H9 (cell line): ENCODE data around the gene FAM204A. TPM values are rescaled to one million over a fixed set of nuclear protein-coding genes. Genes with fewer than 3 reads are reported as not detected.

Experiments used
- DNase-seq: peaks from one replicate; pipeline ENCODE4 v3.0.0-alpha.2; 2017
- H2AFZ ChIP-seq: one replicate; pipeline ENCODE4 v1.6.1; 2013; ENCODE audit warnings: mild to moderate bottlenecking, low read length, control low read depth, moderate library complexity
- H2AK5ac ChIP-seq: 2 replicates; pipeline ENCODE4 v1.6.1; 2013; ENCODE audit warnings: low read length, control low read depth, mixed read lengths; ENCODE audit not compliant: insufficient read length
- H2BK120ac ChIP-seq: one replicate; pipeline ENCODE4 v1.6.1; 2013; ENCODE audit warnings: low read depth, mild to moderate bottlenecking, low read length, control low read depth, inconsistent platforms; ENCODE audit not compliant: poor library complexity, severe bottlenecking
- H2BK12ac ChIP-seq: 2 replicates; pipeline ENCODE4 v1.6.1; 2013; ENCODE audit warnings: low read length, control low read depth, mixed read lengths, low read depth; ENCODE audit not compliant: insufficient read length
- H2BK15ac ChIP-seq: 2 replicates; pipeline ENCODE4 v1.6.1; 2013; ENCODE audit warnings: low read depth, low read length, control low read depth
- H2BK20ac ChIP-seq: one replicate; pipeline ENCODE4 v1.6.1; 2013; ENCODE audit warnings: low read depth, mild to moderate bottlenecking, low read length, control low read depth, inconsistent platforms; ENCODE audit not compliant: poor library complexity, severe bottlenecking
- H2BK5ac ChIP-seq: 2 replicates; pipeline ENCODE4 v1.6.1; 2013; ENCODE audit warnings: low read length, control low read depth, mixed read lengths; ENCODE audit not compliant: insufficient read length
- H3K14ac ChIP-seq: 2 replicates; pipeline ENCODE4 v1.6.1; 2013; ENCODE audit warnings: low read length, control low read depth; ENCODE audit not compliant: insufficient read depth
- H3K18ac ChIP-seq: 2 replicates; pipeline ENCODE4 v1.6.1; 2013; ENCODE audit warnings: low read depth, mild to moderate bottlenecking, mixed read lengths, low read length, control low read depth; ENCODE audit not compliant: insufficient read length
- H3K23ac ChIP-seq: 2 replicates; pipeline ENCODE4 v1.6.1; 2013; ENCODE audit warnings: low read length, control low read depth, mixed read lengths, low read depth; ENCODE audit not compliant: insufficient read length
- H3K23me2 ChIP-seq: 2 replicates; pipeline ENCODE4 v1.6.1; 2013; ENCODE audit warnings: low read depth, mild to moderate bottlenecking, mixed read lengths, low read length, control low read depth; ENCODE audit not compliant: insufficient read length, poor library complexity, severe bottlenecking
- H3K27ac ChIP-seq: 2 replicates; pipeline ENCODE4 v1.5.1; 2013; ENCODE audit warnings: low read length, control low read depth, mixed read lengths, low read depth; ENCODE audit not compliant: insufficient read length
- H3K27me3 ChIP-seq: 2 replicates; pipeline ENCODE4 v1.6.1; 2013; ENCODE audit warnings: low read length, control low read depth, inconsistent platforms; ENCODE audit not compliant: insufficient read depth
- H3K4ac ChIP-seq: 2 replicates; pipeline ENCODE4 v1.6.1; 2013; ENCODE audit warnings: low read depth, mild to moderate bottlenecking, control low read depth, inconsistent platforms, low read length, moderate library complexity
- H3K4me1 ChIP-seq: 2 replicates; pipeline ENCODE4 v1.6.1; 2013; ENCODE audit warnings: low read length, control low read depth, inconsistent platforms; ENCODE audit not compliant: insufficient read depth
- H3K4me2 ChIP-seq: 2 replicates; pipeline ENCODE4 v1.6.1; 2013; ENCODE audit warnings: low read length, control low read depth, mixed read lengths; ENCODE audit not compliant: insufficient read length, insufficient read depth
- H3K56ac ChIP-seq: 2 replicates; pipeline ENCODE4 v1.6.1; 2013; ENCODE audit warnings: low read depth, mild to moderate bottlenecking, mixed read lengths, low read length, control low read depth; ENCODE audit not compliant: insufficient read length
- H3K79me1 ChIP-seq: 2 replicates; pipeline ENCODE4 v1.6.1; 2013; ENCODE audit warnings: low read depth, mild to moderate bottlenecking, moderate library complexity, low read length, control low read depth, inconsistent platforms; ENCODE audit not compliant: insufficient read depth, poor library complexity, severe bottlenecking
- H3K79me2 ChIP-seq: 2 replicates; pipeline ENCODE4 v1.6.1; 2013; ENCODE audit warnings: low read length, control low read depth, inconsistent platforms; ENCODE audit not compliant: insufficient read depth
- H3K9ac ChIP-seq: 2 replicates; pipeline ENCODE4 v1.6.1; 2013; ENCODE audit warnings: low read length, control low read depth, mixed read lengths; ENCODE audit not compliant: insufficient read length; ENCODE audit errors: extremely low read depth
- H3K9me3 ChIP-seq: one replicate; pipeline ENCODE4 v1.6.1; 2013; ENCODE audit warnings: low read depth, low read length, inconsistent platforms; ENCODE audit not compliant: control insufficient read depth
- H3T11ph ChIP-seq: one replicate; pipeline ENCODE4 v1.6.1; 2013; ENCODE audit warnings: mild to moderate bottlenecking, low read length, control low read depth, inconsistent platforms
- H4K20me1 ChIP-seq: one replicate; pipeline ENCODE4 v1.6.1; 2013; ENCODE audit not compliant: control insufficient read depth, insufficient read length, insufficient read depth
- H4K5ac ChIP-seq: 2 replicates; pipeline ENCODE4 v1.6.1; 2013; ENCODE audit warnings: low read depth, mild to moderate bottlenecking, mixed read lengths, low read length, control low read depth; ENCODE audit not compliant: insufficient read length
- H4K8ac ChIP-seq: replicated peaks from 2 replicates; pipeline ENCODE4 v1.6.1; 2013; ENCODE audit warnings: low read length, control low read depth, mixed read lengths, low read depth; ENCODE audit not compliant: insufficient read length
- H4K91ac ChIP-seq: 2 replicates; pipeline ENCODE4 v1.6.1; 2013; ENCODE audit warnings: low read depth, mild to moderate bottlenecking, moderate library complexity, mixed read lengths, low read length, control low read depth; ENCODE audit not compliant: insufficient read length
- H3K27ac Mint-ChIP-seq, 3 experiments: 2 replicates in 2 of 3; 3 replicates in 1 of 3; pipeline ENCODE4 v1.8.0; 2020 to 2021; ENCODE audit warnings: mixed read lengths in 3 of 3, mild to moderate bottlenecking in 1 of 3, moderate library complexity in 1 of 3
- H3K27me3 Mint-ChIP-seq: 2 replicates; pipeline ENCODE4 v1.8.0; 2021; ENCODE audit warnings: low read depth, mild to moderate bottlenecking, moderate library complexity, mixed read lengths
- H3K36me3 Mint-ChIP-seq, 3 experiments: 2 replicates in 2 of 3; 3 replicates in 1 of 3; pipeline ENCODE4 v1.8.0; 2020 to 2021; ENCODE audit warnings: low read depth in 3 of 3, mixed read lengths in 3 of 3; ENCODE audit not compliant: insufficient read depth in 1 of 3
- H3K4me1 Mint-ChIP-seq, 2 experiments: 2 replicates each; pipeline ENCODE4 v1.8.0; 2020; ENCODE audit warnings: mixed read lengths in 2 of 2
- H3K4me3 Mint-ChIP-seq, 2 experiments: 2 replicates in 1 of 2; 3 replicates in 1 of 2; pipeline ENCODE4 v1.8.0; 2020 to 2021; ENCODE audit warnings: mild to moderate bottlenecking in 2 of 2, mixed read lengths in 2 of 2, moderate library complexity in 1 of 2
- H3K9me3 Mint-ChIP-seq, 2 experiments: 2 replicates in 1 of 2; 3 replicates in 1 of 2; pipeline ENCODE4 v1.8.0; 2020; ENCODE audit warnings: mild to moderate bottlenecking in 2 of 2, mixed read lengths in 2 of 2, moderate library complexity in 1 of 2
- CTCF ChIP-seq: fragments of 200-600 bp; sonication (generic); conservative IDR thresholded peaks from 3 replicates; pipeline ENCODE4 v1.8.0; 2021; ENCODE audit warnings: antibody characterized with exemption, mild to moderate bottlenecking
- WGBS: extraction: QIAGEN DNeasy Blood & Tissue Kit; methylation state at CpG from one replicate; pipeline ENCODE4 v1.1.7; 2013; ENCODE audit warnings: missing lambda C conversion rate, low lambda C conversion rate, mixed read lengths; ENCODE audit not compliant: insufficient read length; ENCODE audit errors: extremely low coverage; 5-methylcytosine and 5-hydroxymethylcytosine counted together
- total RNA-seq: library from RNA; stranded (reverse); gene quantifications from 2 replicates; pipeline ENCODE4 v1.2.1, GENCODE V29; 2021

Gene FAM204A
- total RNA-seq, 1 experiment from 2014 or later = 42.5 TPM

- no peak overlapping the region for H2BK15ac ChIP-seq
- no peaks in the 10 kb centered on the region for H3K79me1 ChIP-seq
- H3K27ac ChIP-seq = no peak overlapping the region
- no peak overlapping the region for H3K14ac ChIP-seq
- WGBS = no CpG with 5 or more reads among the region's 2 CpGs
- peaks cover 6% of the 10 kb centered on the region for H3K23me2 ChIP-seq
- H2AK5ac ChIP-seq = no peak overlapping the region
- Mint-ChIP-seq H3K27me3 (no peaks in the 10 kb centered on the region), H3K27ac (peak overlapping the region in 1 of 3 experiments; percentile 34; a peak in 1 of 7 replicates), H3K36me3 (peaks cover 4 to 8% (median 6%) of the 10 kb centered on the region in 3 experiments; a peak in 6 of 7 replicates), H3K9me3 (no peaks in the 10 kb centered on the region; a peak in 1 of 5 replicates), H3K4me3 (peak overlapping the region; percentile 10 to 26; a peak in 2 of 5 replicates), H3K4me1 (peaks cover 8 to 13% of the 10 kb centered on the region in 2 experiments; a peak in 3 of 4 replicates)
- no peak overlapping the region for H2BK20ac ChIP-seq
- H2AFZ ChIP-seq = no peak overlapping the region
- no peak overlapping the region for H3T11ph ChIP-seq
- H3K9me3 ChIP-seq = no peaks in the 10 kb centered on the region
- no peak overlapping the region for H2BK5ac ChIP-seq
- no peak overlapping the region for H3K23ac ChIP-seq
- no peaks in the 10 kb centered on the region for H3K27me3 ChIP-seq
- H3K4ac ChIP-seq = no peak overlapping the region
- H3K4me1 ChIP-seq = 0 out of 2 replicates have a peak, but pooled peaks cover 3% of the 10 kb centered on the region
- H3K9ac ChIP-seq = no peak overlapping the region
- no peak for TF ChIP-seq CTCF
- no peak overlapping the region for H4K8ac ChIP-seq
- no peak overlapping the region for H2BK120ac ChIP-seq
- no peak overlapping the region for H3K4me2 ChIP-seq
- no peak overlapping the region for H4K91ac ChIP-seq
- no peak overlapping the region for H4K5ac ChIP-seq
- H3K56ac ChIP-seq = no peak overlapping the region
- H4K20me1 ChIP-seq = no peaks in the 10 kb centered on the region
- H3K18ac ChIP-seq = no peak overlapping the region
- DNase-seq = no peak
- H3K79me2 ChIP-seq = no peaks in the 10 kb centered on the region; the same call in 1 of the 2 replicates
- no peak overlapping the region for H2BK12ac ChIP-seq
Measured at GRCh38 chr10:118340486-118340885, 1.6 kb downstream of the FAM204A start.
